NCI-H1092 treated with DMSO at 0.1 percent for 48 hours (cell line): ENCODE results near the gene DNAH9.
A peak's percentile ranks its signal among the peaks of the same experiment; 100 is the strongest.

Source experiments
- DNase-seq: peaks from one replicate; lab custom pipeline; 2025; lab: John Stamatoyannopoulos, UW

Gene DNAH9

DNA sequence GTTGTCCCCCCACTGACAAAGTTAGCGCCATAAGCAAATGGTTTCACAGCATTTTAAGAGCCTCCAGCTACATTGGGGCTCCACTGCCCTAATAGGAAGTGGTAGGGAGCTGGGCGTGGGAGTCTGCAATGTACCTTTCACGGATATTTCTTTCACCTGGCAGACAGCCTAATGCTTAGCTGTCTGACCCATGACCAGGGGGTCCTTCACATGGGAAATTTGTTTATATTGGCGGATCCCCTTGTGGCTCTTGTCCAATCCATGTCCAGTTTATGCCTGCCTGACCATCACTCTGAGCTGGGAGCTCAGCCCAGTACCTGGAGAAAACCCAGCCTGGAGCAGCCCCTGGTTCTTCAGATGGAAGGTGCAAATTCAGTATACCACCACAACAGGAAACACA is 254.0 kb downstream of the DNAH9 start:
- no peak for DNase-seq

GRCh38 chr17:11852912-11853311 is 254.6 kb downstream of the DNAH9 start:
- DNase-seq = no peak

GRCh38 chr17:11853321-11854151 is 255.3 kb downstream of the DNAH9 start:
- DNase-seq = no peak

DNA sequence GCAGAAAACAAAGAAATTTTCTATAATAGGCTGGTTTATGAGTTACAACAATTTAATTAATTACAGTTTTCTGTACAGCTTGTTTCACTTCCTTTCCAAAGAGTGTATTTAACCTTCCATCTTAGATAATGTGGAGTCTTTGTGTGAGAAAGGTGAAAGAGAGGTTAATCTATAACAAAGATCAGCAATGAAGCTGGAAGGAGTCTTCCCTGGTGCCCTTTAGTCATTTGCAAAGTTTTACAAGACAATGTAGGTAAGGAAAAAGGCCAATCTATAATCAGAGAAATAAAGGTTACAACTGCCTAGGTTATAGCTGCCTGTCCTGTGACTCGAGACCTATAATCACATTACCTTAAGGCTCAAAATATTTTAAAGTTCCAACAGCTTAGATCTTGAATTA is 257.0 kb downstream of the DNAH9 start:
- DNase-seq = no peak

GRCh38 chr17:11857006-11857405 is 258.7 kb downstream of the DNAH9 start:
- no peak for DNase-seq

DNA sequence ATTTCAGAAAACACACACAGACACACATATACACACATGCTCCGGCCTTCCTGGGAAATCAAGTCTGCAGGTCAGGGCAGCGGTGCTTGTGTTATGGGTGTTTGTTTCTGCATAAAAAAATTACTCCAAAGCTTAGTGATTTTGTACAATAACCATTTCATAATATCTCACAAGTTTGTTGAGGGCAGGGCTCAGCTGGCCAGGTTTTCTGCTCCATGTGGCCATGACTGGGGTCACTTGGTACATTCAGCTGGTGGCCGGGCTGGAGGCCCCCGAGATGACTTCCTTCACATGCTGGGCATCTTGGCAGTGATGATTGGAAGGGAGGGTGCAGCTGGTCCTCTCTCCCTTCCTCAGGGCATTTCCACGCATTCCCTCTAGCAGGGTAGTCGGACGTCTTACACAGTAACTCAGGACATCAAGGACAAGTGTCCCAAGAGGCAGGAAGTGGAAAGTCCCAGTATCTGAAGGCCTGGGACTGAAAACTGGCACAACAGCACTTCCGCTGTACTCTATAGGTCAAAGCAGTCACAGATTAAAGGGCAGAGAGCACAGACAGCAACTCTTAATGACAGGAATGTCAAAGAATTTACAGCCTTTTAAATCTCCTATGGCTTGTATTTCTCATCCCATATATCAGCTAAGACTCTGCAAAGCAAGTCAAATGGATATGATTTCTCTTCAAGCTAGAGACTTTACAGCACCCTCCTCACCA is 271.6 kb downstream of the DNAH9 start:
- no peak for DNase-seq

DNA sequence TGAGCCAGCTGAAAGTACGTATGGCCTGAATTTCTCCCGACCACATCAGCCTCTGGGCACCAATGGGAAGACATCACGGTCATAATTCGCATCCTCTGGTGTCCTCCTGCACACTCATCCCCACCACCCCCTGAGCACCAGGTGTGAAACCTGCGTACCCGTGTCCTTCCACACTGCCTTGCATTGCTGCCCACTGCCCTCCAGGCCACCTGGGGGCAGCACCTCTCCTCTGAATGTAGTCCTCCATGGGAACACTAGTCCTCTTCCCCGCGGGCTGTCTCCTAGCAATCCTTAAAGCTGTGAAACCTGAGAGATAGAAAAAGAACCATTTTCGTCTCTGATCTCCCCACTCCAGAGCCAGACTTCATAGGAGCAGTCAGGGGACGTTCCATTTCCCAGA is 273.5 kb downstream of the DNAH9 start:
- DNase-seq = no peak

GRCh38 chr17:11874756-11875155 is 276.5 kb downstream of the DNAH9 start:
- DNase-seq = no peak

DNA sequence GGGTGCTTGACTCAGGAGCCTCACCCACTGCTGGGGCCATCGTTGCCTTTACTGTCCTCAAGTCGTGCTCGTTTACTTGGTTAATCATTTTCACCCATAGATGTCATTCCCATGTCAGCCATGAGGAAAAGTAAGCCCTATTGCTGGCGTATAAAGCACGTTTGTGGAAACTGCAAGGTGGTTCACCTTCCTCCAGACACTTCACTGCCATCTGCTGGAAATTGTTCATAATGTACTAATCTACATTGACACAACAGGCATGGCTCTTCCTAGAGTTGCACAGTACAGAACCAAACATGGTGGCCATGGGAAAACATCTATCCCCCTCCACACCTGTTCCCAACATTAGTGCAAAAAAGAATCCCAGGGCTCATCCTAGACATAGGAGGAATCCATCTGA is 282.4 kb downstream of the DNAH9 start:
- DNase-seq = peak; percentile 1

DNA sequence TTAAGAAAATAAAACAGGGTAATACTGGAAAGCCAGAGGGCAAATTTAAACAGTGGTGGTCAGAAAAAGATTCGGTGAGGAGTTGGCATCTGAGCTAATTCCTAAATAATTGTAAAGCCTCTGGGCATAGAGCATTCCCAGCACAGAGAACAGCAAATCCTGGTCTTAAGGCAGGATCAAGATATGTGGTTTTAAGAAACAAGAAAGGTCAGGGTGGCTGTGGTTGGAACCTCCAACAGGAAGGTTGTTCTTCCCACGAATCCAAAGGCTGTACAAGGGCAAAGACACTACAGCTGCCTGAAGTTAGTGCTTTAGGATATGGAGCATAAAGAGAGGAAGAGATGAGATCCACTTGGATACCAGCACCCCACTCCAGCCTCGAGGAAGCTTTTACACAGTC is 284.4 kb downstream of the DNAH9 start:
- no peak for DNase-seq

GRCh38 chr17:11885051-11885450 is 286.8 kb downstream of the DNAH9 start:
- no peak for DNase-seq

DNA sequence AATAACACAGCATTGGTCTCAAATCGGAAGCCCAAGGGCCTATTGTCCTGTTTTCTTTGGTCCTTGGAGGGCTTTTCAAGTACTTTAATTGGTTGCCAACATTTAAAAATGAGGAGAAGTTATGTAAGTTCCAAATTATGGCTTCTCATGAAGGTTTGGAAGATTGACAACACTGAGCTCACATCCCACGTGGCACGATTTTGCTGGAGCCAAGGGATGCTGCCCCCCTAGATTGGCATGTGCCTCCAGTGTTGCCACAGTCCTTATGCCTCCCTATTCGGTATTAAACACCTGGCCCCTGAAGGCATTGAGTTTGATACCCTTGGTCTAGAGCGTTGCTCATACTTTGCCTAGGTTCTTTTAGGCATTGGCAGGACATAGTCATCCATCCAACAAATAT is 291.0 kb downstream of the DNAH9 start:
- DNase-seq = no peak

DNA sequence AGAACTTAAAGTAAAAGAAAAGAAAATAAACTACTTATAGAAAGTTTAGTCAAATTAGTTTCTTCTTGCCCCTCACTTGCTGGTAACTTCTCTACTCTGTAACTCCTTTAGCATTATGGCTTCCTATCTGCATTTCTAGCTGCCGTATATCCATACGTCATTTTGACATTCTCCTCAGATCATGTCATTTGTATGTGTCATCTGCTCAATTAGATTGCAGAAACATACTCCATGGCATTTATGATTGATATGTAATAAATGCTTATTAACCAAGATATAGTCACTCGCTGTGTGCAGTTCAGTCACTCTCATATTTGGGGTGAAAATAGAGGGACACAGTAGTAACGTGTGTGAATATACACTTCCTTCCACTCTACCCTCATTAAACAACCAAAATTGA is 295.6 kb downstream of the DNAH9 start:
- DNase-seq = no peak

DNA sequence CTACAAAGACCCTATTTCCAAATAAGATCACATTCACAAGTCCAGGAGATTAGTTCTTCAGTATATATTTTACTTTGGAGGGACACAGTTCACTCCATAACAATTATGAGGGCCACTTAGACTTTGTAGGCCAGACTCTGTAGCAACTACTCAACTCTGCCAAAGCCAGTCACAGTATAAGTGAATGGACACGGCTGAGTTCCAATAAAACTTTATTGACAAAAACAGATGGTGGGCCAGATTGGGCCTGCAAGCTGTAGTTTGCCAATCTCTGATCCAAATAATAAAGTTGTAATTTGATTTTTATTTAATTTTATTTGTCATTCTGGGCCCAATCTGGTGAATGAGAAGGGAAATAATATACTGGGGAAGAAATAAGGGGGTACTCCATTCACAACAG is 297.9 kb downstream of the DNAH9 start:
- DNase-seq = no peak

GRCh38 chr17:11898526-11899235 is 300.4 kb downstream of the DNAH9 start:
- no peak for DNase-seq

GRCh38 chr17:11899537-11899942 is 301.3 kb downstream of the DNAH9 start:
- DNase-seq = no peak

DNA sequence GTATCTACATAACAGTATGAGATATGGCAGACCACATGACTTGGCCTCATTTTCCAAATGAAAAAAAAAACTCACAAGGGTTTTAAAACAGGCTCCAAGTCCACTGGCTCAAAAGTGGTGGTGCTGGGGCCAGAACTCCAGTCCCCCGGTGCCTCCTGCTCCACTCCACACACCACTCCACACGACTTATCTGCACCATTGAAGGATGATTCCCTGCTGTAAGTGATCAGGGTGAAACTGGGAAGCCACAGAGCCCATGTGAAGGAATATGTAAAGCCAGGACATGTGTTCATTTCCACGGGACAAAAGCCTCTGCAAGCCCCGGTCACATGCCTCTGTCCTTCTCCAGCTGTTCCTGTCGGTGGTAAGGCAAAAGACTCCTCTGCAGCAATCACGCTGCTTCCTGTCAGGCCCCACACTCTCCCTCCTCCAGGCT is 301.8 kb downstream of the DNAH9 start:
- DNase-seq = no peak

- no peak for DNase-seq
These were observed 302.4 kb downstream of the DNAH9 start for GRCh38 chr17:11900655-11901054.

DNA sequence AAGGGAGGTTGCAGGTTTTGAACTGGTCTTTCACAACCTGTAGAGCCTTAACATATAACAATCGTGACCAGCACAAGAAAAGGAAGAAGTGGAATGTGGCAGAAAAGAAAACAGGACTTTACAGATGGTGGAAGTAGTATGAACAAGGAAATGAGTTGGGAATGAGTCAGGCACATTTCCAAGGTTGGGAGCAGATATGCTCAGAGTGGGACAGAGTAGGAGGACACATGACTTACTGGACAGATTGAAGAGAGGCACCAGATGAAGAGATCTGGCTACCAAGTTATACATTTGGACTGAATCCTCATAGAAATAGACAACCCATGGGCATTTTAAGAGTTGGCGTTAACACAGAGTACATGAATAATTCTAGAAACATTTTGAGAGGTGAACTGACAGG is 303.7 kb downstream of the DNAH9 start:
- no peak for DNase-seq

GRCh38 chr17:11908711-11909146 is 310.5 kb downstream of the DNAH9 start:
- DNase-seq = no peak

DNA sequence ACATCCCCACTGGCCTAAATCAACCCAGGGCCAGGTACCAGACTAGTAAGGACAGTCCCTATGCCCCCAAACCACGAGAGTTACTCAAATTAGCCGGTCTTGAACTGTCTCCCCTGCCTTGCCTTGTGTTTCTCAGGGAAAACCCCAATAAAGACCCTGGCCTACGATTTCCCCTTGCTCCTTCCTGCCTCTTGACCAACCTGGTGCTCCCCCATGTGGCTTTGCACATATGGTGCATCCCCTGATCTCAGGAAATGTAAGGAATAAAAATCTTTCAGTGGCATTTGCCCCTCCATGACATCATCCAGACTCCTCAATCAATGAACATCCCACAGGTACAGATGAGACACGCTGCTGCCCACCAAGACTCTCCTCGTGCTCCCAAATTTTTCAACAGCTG is 311.1 kb downstream of the DNAH9 start:
- DNase-seq = no peak

GRCh38 chr17:11916091-11916490 is 317.8 kb downstream of the DNAH9 start:
- no peak for DNase-seq

DNA sequence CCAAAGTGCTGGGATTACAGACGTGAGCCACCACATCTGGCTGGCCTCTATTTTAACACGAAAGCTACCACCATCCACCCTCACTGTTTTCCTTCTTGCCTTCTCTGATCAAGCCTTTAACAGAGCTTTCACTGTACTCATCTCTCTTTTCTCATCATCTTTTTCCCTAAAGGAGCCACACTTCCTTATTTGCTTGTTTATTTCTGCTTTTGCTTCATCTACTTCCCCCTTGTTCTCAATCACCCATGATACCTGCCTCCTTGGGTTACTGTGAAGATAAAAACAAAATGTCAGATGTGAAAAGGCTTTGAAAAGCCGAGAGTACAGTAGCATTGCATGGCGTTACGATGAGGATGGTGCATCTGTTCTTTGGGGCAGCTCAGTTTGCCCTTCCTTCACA is 319.1 kb downstream of the DNAH9 start:
- no peak for DNase-seq
